HEK293 (cell line): ENCODE results near the gene VAV2.

Source experiments
- MEIS1 ChIP-seq: sonication (generic); formaldehyde crosslinking; IDR thresholded peaks from 2 replicates; pipeline ENCODE4 v1.8.1; 2022; ENCODE audit warnings: missing genetic modification reagents, mild to moderate bottlenecking, borderline replicate concordance
- PBX3 ChIP-seq: sonication (generic); formaldehyde crosslinking; IDR thresholded peaks from 2 replicates; pipeline ENCODE4 v1.8.1; 2022; ENCODE audit warnings: mild to moderate bottlenecking, moderate library complexity, missing genetic modification reagents
- ZBTB1 ChIP-seq: fragments of 450-650 bp; formaldehyde crosslinking; IDR thresholded peaks from 2 replicates; pipeline ENCODE4 v1.5.1; 2016; ENCODE audit warnings: missing biosample characterization, missing genetic modification characterization
- ZBTB10 ChIP-seq: fragments of 450-650 bp; formaldehyde crosslinking; IDR thresholded peaks from 2 replicates; pipeline ENCODE4 v1.5.1; 2016; ENCODE audit warnings: missing biosample characterization, missing genetic modification characterization
- ZNF26 ChIP-seq: fragments of 450-650 bp; formaldehyde crosslinking; IDR thresholded peaks from 2 replicates; pipeline ENCODE4 v1.5.1; 2016; ENCODE audit warnings: missing biosample characterization, missing genetic modification characterization
- ZNF274 ChIP-seq, 2 experiments: fragments of 200-500 bp in 1 of 2; fragments of 450-650 bp in 1 of 2; sonication (Bioruptor generic) in 1 of 2; formaldehyde crosslinking in 1 of 2; IDR thresholded peaks; 2 replicates each; pipeline versions ENCODE4 v1.5.1 to v1.6.1; 2014 to 2016; ENCODE audit warnings: borderline replicate concordance in 1 of 2, inconsistent platforms in 1 of 2, low read length in 1 of 2, missing biosample characterization in 1 of 2, missing genetic modification characterization in 1 of 2
- ZNF37A ChIP-seq: fragments of 450-650 bp; IDR thresholded peaks from 2 replicates; pipeline ENCODE4 v1.5.1; 2018; ENCODE audit warnings: missing biosample characterization, missing genetic modification characterization
- ZNF416 ChIP-seq: fragments of 450-650 bp; formaldehyde crosslinking; IDR thresholded peaks from 2 replicates; pipeline ENCODE4 v1.5.1; 2016; ENCODE audit warnings: missing biosample characterization, missing genetic modification characterization
- ZNF529 ChIP-seq: fragments of 450-650 bp; formaldehyde crosslinking; IDR thresholded peaks from 2 replicates; pipeline ENCODE4 v1.5.1; 2017; ENCODE audit warnings: missing genetic modification characterization, missing biosample characterization; ENCODE audit not compliant: insufficient replicate concordance
- ZNF571 ChIP-seq: fragments of 450-650 bp; formaldehyde crosslinking; IDR thresholded peaks from 2 replicates; pipeline ENCODE4 v1.5.0; 2017; ENCODE audit warnings: missing biosample characterization, missing genetic modification characterization
- ZNF670 ChIP-seq: fragments of 450-650 bp; formaldehyde crosslinking; IDR thresholded peaks from 2 replicates; pipeline ENCODE4 v1.5.1; 2016; ENCODE audit warnings: missing biosample characterization, missing genetic modification characterization, low read depth
- ZSCAN5A ChIP-seq: fragments of 450-650 bp; formaldehyde crosslinking; IDR thresholded peaks from 2 replicates; pipeline ENCODE4 v1.5.1; 2016; ENCODE audit warnings: missing biosample characterization, missing genetic modification characterization
- TF ChIP-seq, protein P1 (sequence below): fragments of 450-650 bp; formaldehyde crosslinking; IDR thresholded peaks from 2 replicates; pipeline ENCODE4 v1.5.1; 2016; ENCODE audit warnings: missing biosample characterization, missing genetic modification characterization

- no peak for TF ChIP-seq PBX3 (CRISPR knock-in tag)
- TF ChIP-seq ZNF416: no peak
- TF ChIP-seq, protein P1, sequence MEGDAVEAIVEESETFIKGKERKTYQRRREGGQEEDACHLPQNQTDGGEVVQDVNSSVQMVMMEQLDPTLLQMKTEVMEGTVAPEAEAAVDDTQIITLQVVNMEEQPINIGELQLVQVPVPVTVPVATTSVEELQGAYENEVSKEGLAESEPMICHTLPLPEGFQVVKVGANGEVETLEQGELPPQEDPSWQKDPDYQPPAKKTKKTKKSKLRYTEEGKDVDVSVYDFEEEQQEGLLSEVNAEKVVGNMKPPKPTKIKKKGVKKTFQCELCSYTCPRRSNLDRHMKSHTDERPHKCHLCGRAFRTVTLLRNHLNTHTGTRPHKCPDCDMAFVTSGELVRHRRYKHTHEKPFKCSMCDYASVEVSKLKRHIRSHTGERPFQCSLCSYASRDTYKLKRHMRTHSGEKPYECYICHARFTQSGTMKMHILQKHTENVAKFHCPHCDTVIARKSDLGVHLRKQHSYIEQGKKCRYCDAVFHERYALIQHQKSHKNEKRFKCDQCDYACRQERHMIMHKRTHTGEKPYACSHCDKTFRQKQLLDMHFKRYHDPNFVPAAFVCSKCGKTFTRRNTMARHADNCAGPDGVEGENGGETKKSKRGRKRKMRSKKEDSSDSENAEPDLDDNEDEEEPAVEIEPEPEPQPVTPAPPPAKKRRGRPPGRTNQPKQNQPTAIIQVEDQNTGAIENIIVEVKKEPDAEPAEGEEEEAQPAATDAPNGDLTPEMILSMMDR (tag by site-specific recombination): no peak
- no peak for TF ChIP-seq ZNF274 (IDR thresholded peaks at IDR 0.05; ENCODE audit: low read length)
- TF ChIP-seq ZNF274 (tag by site-specific recombination; IDR thresholded peaks at IDR 0.05; ENCODE audit: borderline replicate concordance): no peak
- TF ChIP-seq ZBTB1: no peak
- TF ChIP-seq ZSCAN5A: no peak
- TF ChIP-seq ZNF670 (tag by site-specific recombination): no peak
- TF ChIP-seq ZNF26: no peak
- TF ChIP-seq ZNF37A (tag by site-specific recombination): no peak
- TF ChIP-seq ZNF529 (tag by site-specific recombination): no peak
- TF ChIP-seq MEIS1: no peak
- TF ChIP-seq ZNF571 (tag by site-specific recombination): no peak
- TF ChIP-seq ZBTB10 (tag by site-specific recombination): no peak
Measured at GRCh38 chr9:133714606-133715294, 277.4 kb downstream of the VAV2 start.
